Measurements from ENCODE around the gene RAD18.

DNA sequence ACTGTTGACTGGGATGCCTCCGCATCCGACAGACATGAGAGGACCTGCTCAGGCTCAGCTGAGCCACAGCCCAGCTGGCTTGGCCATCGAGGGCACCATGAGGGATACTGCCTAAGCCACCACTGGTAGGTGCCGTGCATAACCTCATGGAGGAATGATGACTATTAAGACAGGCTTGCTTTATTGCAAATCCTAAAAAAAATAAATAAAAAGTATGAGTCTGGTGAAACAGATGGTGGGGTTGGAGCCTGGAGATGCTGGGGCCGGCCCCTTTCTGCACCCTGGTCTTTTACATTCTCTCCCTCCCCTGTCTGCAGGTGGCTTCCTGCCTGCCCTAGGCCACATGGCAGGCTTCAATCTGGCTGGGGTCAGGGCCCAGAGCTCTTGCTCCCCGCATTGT lies 24.0 kb upstream of the RAD18 start:
- TF ChIP-seq, protein P1, sequence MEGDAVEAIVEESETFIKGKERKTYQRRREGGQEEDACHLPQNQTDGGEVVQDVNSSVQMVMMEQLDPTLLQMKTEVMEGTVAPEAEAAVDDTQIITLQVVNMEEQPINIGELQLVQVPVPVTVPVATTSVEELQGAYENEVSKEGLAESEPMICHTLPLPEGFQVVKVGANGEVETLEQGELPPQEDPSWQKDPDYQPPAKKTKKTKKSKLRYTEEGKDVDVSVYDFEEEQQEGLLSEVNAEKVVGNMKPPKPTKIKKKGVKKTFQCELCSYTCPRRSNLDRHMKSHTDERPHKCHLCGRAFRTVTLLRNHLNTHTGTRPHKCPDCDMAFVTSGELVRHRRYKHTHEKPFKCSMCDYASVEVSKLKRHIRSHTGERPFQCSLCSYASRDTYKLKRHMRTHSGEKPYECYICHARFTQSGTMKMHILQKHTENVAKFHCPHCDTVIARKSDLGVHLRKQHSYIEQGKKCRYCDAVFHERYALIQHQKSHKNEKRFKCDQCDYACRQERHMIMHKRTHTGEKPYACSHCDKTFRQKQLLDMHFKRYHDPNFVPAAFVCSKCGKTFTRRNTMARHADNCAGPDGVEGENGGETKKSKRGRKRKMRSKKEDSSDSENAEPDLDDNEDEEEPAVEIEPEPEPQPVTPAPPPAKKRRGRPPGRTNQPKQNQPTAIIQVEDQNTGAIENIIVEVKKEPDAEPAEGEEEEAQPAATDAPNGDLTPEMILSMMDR (conservative IDR thresholded peaks at IDR 0.05; ENCODE audit: low read depth, low read length) = no peak
- TF ChIP-seq EZH2 (IDR thresholded peaks at IDR 0.05; ENCODE audit: borderline replicate concordance, low read depth, low read length, poor library complexity, severe bottlenecking) = no peak
